EH (cell line): ENCODE results near the gene OR2A12.
A peak's percentile ranks its signal among the peaks of the same experiment; 100 is the strongest.
"Not testable (repeated sequence)": the region's sequence is repeated elsewhere in the genome, so short reads cannot be mapped to it uniquely, and the experiment has no call there.

Experiments used
- DNase-seq: peaks from one replicate; pipeline ENCODE4 v3.0.0-alpha.2; 2015; ENCODE audit warnings: low read depth

The OR2A12 gene

DNA sequence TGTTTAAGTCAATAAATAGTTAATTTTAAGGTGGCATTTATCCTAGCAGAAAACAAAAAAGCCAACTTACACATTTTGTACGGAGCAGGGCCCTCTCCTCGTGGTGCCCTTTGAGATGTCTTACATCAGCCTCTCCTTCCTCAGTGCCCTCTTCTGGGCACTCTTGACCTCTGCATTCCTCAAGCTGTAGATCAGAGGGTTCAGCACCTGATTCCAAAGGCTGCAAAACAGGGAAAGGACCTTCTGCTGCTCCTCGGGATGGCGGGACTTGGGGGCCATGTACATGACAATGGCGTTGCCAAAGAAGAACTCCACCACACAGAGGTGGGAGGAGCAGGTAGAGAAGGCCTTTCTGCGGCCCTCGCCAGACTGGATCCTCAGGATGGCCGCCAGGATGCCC lies 32.3 kb downstream of the OR2A12 start:
- DNase-seq: no peak

DNA sequence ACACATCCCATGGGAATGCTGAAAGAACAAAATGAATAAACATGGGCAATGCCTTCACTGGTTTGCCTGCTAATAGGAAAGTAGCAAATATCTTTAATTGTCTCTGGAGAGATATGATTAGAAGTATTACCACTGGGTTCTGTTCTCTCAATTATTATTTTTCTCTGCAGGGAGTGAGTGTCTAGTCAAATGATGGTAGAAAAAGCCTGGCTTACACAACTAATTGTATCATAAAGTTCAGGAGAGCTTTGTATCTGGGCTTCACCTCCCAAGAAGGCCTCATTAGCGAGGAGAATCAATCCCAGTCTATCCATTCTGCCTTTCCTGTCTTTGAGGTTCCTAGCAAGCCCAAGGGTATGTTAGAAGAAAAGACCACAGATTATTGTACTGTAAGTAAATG lies 36.8 kb downstream of the OR2A12 start, which contains the start of gene OR2A14:
TSS of gene OR2A14 (plus strand) at position 301 of the 400 bp plus-strand sequence. CDS start 5,937 bp downstream, outside the sequence.
- no peak for DNase-seq

DNA sequence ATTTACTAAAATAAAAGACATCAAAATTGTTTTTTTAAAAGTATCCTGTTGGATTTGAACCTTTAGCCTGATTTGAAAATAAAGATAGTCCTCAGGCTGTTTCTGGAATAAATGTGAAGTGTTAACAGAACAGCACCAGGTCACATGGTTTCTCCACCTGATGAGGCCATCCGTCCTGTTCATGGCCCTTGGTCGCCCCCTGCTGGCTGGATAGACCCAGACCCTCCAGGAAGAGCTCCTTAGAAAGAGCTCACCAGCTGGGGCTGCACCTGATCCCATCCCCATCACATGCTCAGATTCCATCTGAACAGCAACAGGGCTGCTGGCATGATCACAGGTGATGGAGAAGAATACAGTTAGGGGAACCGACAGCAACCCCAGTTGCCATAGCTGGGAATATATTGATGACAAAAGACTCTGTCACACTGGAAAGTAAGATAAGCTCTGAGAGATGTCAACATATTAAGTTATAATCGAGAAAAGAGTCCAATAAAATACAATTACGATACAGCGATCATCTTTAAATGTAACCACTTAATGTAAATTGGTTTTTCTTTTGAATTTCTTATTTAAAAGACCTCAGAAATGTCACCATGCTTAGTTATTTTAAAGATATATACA lies 41.7 kb downstream of the OR2A12 start:
- peak; percentile 74 for DNase-seq

DNA sequence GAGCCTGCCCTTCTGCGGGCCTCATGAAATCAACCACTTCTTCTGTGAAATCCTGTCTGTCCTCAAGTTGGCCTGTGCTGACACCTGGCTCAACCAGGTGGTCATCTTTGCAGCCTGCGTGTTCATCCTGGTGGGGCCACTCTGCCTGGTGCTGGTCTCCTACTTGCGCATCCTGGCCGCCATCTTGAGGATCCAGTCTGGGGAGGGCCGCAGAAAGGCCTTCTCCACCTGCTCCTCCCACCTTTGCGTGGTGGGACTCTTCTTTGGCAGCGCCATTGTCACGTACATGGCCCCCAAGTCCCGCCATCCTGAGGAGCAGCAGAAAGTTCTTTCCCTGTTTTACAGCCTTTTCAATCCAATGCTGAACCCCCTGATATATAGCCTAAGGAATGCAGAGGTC lies 43.5 kb downstream of the OR2A12 start:
- not testable (repeated sequence) for DNase-seq

DNA sequence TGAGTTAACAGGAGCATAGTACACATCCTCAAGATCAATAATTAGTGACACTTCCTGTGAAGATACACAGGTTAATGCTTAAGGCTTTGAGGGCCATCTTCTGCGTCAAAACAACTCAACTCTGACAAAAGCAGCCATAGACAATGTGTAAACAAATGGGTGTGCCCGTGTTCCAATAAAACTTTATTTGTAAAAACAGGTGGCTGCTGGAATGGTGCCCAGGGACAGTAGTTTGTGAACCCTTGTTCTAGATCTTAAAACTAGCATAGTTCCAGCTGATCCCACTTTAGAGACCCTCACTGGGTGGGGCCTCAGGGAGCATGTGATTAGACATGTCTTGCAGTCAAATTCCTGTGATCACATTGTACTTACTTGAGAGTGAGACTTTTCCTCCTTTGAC lies 44.7 kb downstream of the OR2A12 start:
- no peak for DNase-seq

DNA sequence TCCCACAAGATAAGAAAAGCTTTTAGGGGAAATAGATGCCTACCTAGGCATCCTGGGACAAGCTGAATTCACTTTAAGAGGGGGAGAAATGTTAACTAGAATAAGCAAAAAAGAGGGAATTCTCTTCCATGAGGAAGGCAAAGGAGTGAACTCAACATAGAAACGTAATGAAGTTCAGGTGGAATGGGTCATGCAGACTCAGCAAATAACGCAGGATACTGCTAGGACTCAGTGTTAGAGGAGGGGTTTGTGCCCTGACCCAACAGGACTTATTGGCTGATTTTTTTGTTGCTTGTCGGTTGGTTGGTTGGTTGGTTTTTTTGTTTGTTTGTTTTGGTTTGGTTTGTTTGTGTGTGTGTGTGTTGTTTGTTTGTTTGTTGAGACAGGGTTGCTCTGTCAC lies 46.2 kb downstream of the OR2A12 start:
- no peak for DNase-seq

DNA sequence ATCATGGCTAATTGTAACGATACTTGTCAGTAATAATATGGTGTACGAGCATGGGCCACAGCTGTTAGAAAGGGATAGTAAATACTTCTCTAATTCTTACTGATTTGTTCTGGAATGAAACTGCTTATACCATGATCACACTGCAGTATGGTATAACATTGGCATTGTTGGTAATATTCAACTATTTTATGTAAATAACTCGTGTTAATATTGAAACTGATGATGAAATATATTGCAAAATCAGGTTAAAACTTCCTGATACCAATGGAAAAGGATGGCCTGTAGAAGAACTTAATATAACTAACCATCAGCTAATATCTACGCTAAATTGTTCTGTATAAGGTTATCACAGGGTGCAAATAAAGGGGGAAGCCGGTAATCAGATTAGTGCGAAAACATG lies 47.2 kb downstream of the OR2A12 start:
- no peak for DNase-seq

DNA sequence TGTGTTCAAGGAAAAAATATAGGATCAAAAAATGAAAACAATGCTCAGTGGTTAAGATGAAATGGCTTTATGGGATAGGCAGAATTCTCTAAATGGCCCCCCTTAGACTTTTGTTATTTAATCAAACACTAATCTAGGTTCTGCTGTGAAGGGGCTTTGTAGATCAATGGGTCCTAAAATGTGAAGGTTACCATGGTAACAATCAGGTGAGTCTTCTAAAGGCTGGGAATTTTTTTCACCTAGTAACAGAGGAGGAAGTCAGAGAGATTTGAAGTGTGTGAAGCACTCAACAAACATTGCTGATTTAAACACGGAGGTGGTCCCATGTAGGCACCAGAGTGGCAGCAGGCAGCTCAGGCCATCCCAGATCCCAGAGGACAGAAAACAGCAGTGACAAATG lies 48.0 kb downstream of the OR2A12 start:
- no peak for DNase-seq

DNA sequence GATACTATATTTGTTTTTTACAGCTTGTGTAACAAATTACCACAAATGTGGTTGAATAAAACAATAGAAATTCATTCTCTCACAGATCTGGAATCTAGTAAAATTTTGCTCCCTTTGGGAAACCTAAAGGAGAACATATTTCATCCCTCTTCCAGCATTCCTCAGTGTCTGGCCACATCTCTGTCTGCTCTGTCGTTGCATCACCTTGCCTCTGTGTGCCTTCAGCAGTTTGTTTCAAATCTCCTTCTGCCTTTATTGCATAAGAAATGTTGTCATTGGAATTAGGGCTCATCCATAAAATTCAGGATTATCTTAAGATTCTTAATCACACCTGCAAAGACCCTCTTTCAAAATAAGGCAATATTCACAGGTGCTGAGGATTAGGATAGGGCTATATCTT lies 51.4 kb downstream of the OR2A12 start:
- no peak for DNase-seq

DNA sequence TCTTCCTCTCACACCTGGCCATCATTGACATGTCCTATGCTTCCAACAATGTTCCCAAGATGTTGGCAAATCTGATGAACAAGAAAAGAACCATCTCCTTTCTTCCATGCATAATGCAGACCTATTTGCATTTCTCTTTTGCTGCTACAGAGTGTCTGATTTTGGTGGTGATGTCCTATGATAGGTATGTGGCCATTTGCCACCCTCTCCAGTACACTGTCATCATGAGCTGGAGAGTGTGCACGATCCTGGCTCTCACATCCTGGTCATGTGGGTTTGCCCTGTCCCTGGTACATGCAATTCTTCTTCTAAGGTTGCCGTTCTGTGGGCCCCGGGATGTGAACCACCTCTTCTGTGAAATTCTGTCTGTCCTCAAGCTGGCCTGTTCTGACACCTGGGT lies 56.1 kb downstream of the OR2A12 start:
- DNase-seq: no peak

DNA sequence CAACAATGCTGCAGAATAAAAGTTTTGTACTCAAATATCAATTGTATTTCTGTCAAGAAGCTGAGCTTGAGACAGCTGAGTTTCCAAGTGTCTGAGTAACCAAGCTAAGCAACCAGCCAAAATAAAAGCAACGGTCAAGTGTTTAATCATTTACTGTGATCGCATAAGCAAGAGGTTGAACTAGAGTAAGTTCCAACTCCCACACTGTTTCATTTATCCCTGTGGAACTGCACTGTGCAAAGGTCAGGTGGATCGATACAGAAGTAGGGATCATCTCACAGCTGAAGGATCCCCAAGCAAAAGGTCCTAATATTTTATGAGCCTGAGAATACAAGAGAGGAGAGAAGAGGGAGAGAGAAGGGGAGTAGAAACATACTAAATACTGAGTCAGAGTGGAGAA lies 58.3 kb downstream of the OR2A12 start:
- DNase-seq: no peak

DNA sequence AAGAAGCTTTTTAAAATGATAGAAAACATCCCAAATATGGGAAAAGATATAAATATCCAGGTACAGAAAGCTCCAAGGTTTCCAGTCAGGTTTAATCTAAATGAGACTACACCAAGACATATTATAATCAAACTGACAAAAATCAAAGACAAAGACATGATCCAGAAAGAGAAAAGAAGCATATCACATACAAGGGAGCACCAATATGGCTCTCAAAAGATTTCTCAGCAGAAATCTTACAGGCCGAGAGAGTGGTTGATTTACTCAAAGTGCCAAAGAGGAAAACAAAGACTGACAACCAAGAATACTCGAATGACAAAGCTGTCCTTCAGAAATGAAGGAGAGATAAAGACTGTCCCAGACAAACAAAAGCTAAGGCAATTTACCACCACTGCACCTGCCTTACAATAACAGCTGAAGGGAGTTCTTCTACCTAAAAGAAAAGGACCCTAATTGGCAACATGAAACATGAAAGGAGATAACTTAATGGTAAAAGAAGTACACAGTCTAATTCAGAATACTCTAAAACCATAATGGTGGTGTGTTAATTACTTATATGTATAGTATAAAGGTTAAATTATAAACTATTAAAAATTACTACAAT lies 62.2 kb downstream of the OR2A12 start:
- DNase-seq: no peak
